Adrenal gland (tissue), 12 donors: ENCODE data around the gene RAMACL. TPM values are rescaled to one million over a fixed set of nuclear protein-coding genes. Genes with fewer than 3 reads are reported as not detected.

Experiments used
- DNase-seq, 7 donors: peaks; one replicate each; pipeline ENCODE4 v3.0.0-alpha.2; 2019 to 2020
- H3K27ac ChIP-seq, 5 donors: fragments of 200-600 bp; sonication (generic) in 4 of 5; 1 replicate in 3 of 5; 2 replicates in 2 of 5; pipeline versions ENCODE4 v1.5.1 to v1.8.0; 2016 to 2020; ENCODE audit warnings: mild to moderate bottlenecking in 1 of 5
- H3K27me3 ChIP-seq: fragments of 200-600 bp; 2 replicates; pipeline ENCODE4 v1.8.0; 2021
- H3K36me3 ChIP-seq, 2 donors: fragments of 200-600 bp; replicated peaks in 1 of 2; 1 replicate in 1 of 2; 2 replicates in 1 of 2; pipeline versions ENCODE4 v1.5.1 to v1.8.0; 2018 to 2022
- H3K4me1 ChIP-seq, 2 donors: fragments of 200-600 bp; replicated peaks in 1 of 2; 1 replicate in 1 of 2; 2 replicates in 1 of 2; pipeline versions ENCODE4 v1.5.1 to v1.8.0; 2018 to 2021
- H3K4me3 ChIP-seq, 4 donors: fragments of 200-600 bp; sonication (generic) in 3 of 4; one replicate each; pipeline ENCODE4 v1.5.1; 2016 to 2018
- H3K9me3 ChIP-seq, 3 donors: fragments of 200-600 bp; sonication (generic) in 1 of 3; replicated peaks in 1 of 3; 1 replicate in 2 of 3; 2 replicates in 1 of 3; pipeline versions ENCODE4 v1.5.1 to v1.8.0; 2016 to 2021
- POLR2A ChIP-seq, 2 donors: fragments of 450-650 bp; IDR thresholded peaks; one replicate each; pipeline ENCODE4 v1.6.1; 2017; ENCODE audit warnings: antibody characterized with exemption in 2 of 2, mild to moderate bottlenecking in 2 of 2, moderate library complexity in 1 of 2
- WGBS, 4 donors: extraction: QIAGEN DNeasy Blood & Tissue Kit in 2 of 4; methylation state at CpG; one replicate each; pipeline versions ENCODE4 v1.1.5 to v1.1.7; 2013 to 2017; 5-methylcytosine and 5-hydroxymethylcytosine counted together
- intact Hi-C, 2 donors: fragments of 100-400 bp; cut with DNase I; formaldehyde crosslinking; loops; one replicate each; pipeline versions ENCODE4 v1.14.1 to v1.15.0; 2022 to 2023
- polyA plus RNA-seq, 3 donors: library from polyadenylated mRNA; stranded (reverse); fragments of 200-250 nt in 2 of 3; fragments of 350-450 nt in 1 of 3; fragmentation: Illumina TruSeq in 1 of 3; extraction: RNeasy Lipid Tissue Mini Kit (QIAGEN cat#74804) in 1 of 3; gene quantifications; one replicate each; pipeline ENCODE4 v1.2.3, GENCODE V29; 2013 to 2014
- total RNA-seq, 9 donors: library from RNA; depleted of rRNA in 4 of 9; stranded (reverse); fragments of >200 nt in 4 of 9; fragments of 120-200 nt in 1 of 9; fragmentation: NEBNext Ultra II Directional in 1 of 9; extraction: Animal tissue kit (Norgen Biotek cat#: 25700) in 1 of 9; gene quantifications; one replicate each; pipeline versions ENCODE4 v1.1.0 to v1.2.4, GENCODE V29; 2013 to 2023
- TF ChIP-seq, protein P1 (sequence below), 6 experiments: fragments of 450-650 bp in 4 of 6; fragments of 200-600 bp in 2 of 6; sonication (generic) in 1 of 6; IDR thresholded peaks; 1 replicate in 5 of 6; 2 replicates in 1 of 6; pipeline versions ENCODE4 v1.5.1 to v1.8.0; 2016 to 2021; ENCODE audit warnings: antibody characterized with exemption in 6 of 6, mild to moderate bottlenecking in 2 of 6, moderate library complexity in 1 of 6
- donor health status: healthy with polysubstance abuse.
- donor health status: Bipolar disorder and iron deficiency.
- donor health status: DM: yes; HTN: yes; CAD: no.
- donor health status: DM: no; HTN: no; CAD: no.
- donor health status: DM: no; HTN: no; CAD: no.
- donor health status: DM: yes; HTN: yes; CAD: no.

The RAMACL gene
- total and polyA plus RNA-seq, 12 donors, result 0.14 to 4.2 (median 0.46) TPM

DNA sequence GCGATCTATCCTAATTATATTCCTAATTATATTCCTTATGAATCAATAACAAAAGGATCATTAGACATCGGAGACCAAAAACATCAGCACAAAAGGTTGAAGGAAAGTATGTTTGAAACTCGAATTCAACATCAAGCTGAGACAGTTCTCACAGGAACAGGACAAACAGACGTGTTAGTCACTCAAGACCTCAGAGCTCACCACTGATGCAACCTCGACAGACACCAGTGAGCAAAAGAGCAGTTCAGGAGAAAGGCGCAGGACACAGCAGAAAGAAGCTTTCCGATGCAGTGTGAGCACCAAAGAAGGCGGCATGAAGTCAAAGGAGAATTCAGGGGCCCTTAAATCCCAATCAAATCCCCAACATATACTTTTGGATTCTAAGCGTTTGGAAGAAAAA, 6.3 kb upstream of the RAMACL start:
- H3K27ac ChIP-seq, result no peak overlapping the region
- H3K27me3 ChIP-seq, result no peaks in the 10 kb centered on the region
- DNase-seq, result no peak
- H3K4me3 ChIP-seq, result no peak overlapping the region
- H3K9me3 ChIP-seq, result peaks cover 0 to 5% (median 0%) of the 10 kb centered on the region in 3 donors
- WGBS, 4 donors, result 89 to 93% (median 92%) methylated on average over 9 of the region's 9 CpGs
- H3K36me3 ChIP-seq, result no peaks in the 10 kb centered on the region
- TF ChIP-seq, protein P1, sequence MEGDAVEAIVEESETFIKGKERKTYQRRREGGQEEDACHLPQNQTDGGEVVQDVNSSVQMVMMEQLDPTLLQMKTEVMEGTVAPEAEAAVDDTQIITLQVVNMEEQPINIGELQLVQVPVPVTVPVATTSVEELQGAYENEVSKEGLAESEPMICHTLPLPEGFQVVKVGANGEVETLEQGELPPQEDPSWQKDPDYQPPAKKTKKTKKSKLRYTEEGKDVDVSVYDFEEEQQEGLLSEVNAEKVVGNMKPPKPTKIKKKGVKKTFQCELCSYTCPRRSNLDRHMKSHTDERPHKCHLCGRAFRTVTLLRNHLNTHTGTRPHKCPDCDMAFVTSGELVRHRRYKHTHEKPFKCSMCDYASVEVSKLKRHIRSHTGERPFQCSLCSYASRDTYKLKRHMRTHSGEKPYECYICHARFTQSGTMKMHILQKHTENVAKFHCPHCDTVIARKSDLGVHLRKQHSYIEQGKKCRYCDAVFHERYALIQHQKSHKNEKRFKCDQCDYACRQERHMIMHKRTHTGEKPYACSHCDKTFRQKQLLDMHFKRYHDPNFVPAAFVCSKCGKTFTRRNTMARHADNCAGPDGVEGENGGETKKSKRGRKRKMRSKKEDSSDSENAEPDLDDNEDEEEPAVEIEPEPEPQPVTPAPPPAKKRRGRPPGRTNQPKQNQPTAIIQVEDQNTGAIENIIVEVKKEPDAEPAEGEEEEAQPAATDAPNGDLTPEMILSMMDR (IDR thresholded peaks at IDR 0.05), result no peak
- TF ChIP-seq POLR2A (IDR thresholded peaks at IDR 0.05), result no peak
- intact Hi-C loops, result no loop called here
- H3K4me1 ChIP-seq, result peaks cover 0 to 13% of the 10 kb centered on the region in 2 donors

DNA sequence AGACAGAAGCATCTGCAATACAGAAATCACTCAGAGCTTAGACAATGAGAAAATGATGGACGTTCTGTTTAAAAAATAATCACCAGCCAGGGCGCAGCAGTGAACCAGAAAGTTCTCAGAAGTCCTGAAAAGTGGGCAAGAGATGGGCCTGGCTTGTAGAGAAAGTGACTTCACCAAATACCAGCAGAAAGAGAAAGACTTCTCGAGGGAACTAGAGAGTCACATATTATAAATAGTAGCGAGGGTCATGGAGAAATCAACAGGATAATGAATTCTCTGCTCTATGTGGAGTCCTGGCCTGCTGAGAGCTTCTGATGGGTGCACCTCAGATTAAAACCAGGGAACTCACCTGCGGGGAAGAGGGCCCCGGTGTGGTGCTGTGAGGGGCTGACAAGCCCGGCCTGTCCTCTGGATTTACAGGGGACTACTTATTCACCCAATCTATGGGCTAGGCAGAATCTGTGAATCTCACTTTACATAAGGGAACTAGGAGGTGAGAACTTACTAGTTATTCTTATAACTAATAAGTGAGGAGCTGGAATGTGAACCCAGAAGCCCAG, 5.6 kb upstream of the RAMACL start:
- 91 to 93% (median 93%) methylated on average over 7 of the region's 7 CpGs for WGBS, 4 donors
- no peaks in the 10 kb centered on the region for H3K36me3 ChIP-seq
- no peak for TF ChIP-seq POLR2A (IDR thresholded peaks at IDR 0.05)
- TF ChIP-seq, protein P1 (IDR thresholded peaks at IDR 0.05), result no peak
- no peak for DNase-seq
- intact Hi-C loops, result no loop called here
- peaks cover 0 to 5% (median 0%) of the 10 kb centered on the region in 3 donors for H3K9me3 ChIP-seq
- H3K27me3 ChIP-seq, result no peaks in the 10 kb centered on the region
- H3K4me3 ChIP-seq, result no peak overlapping the region
- no peak overlapping the region for H3K27ac ChIP-seq
- peaks cover 0 to 13% of the 10 kb centered on the region in 2 donors for H3K4me1 ChIP-seq

DNA sequence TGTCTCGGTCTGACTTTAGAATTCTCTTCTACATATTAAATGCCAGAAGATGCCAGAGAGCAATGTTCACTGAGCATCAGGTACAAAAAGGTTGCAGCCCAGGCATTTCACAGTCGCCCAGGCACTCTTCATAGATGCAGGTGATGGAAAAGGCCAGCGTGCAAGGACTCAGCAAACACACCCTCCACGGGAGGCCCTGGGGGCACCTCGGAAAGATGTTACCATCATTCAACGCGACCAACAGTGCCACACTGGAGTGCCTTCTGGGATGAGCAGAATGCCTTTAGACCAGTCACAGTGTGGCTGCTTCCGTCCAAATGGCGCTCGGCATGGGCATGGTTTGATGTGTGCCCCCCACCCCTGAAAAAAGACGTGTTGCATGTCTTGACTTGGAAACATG, 4.5 kb upstream of the RAMACL start:
- 90 to 95% (median 92%) methylated on average over 10 to 11 of the region's 11 CpGs for WGBS, 4 donors
- no peak for DNase-seq
- Histone ChIP-seq H3K4me3 (no peak overlapping the region), H3K9me3 (peaks cover 0 to 5% (median 0%) of the 10 kb centered on the region in 3 donors), H3K4me1 (peaks cover 0 to 13% of the 10 kb centered on the region in 2 donors), H3K27me3 (no peaks in the 10 kb centered on the region), H3K27ac (no peak overlapping the region), H3K36me3 (no peaks in the 10 kb centered on the region)
- no peak for TF ChIP-seq POLR2A (IDR thresholded peaks at IDR 0.05)
- TF ChIP-seq, protein P1 (IDR thresholded peaks at IDR 0.05), result no peak
- intact Hi-C loops, result no loop called here

DNA sequence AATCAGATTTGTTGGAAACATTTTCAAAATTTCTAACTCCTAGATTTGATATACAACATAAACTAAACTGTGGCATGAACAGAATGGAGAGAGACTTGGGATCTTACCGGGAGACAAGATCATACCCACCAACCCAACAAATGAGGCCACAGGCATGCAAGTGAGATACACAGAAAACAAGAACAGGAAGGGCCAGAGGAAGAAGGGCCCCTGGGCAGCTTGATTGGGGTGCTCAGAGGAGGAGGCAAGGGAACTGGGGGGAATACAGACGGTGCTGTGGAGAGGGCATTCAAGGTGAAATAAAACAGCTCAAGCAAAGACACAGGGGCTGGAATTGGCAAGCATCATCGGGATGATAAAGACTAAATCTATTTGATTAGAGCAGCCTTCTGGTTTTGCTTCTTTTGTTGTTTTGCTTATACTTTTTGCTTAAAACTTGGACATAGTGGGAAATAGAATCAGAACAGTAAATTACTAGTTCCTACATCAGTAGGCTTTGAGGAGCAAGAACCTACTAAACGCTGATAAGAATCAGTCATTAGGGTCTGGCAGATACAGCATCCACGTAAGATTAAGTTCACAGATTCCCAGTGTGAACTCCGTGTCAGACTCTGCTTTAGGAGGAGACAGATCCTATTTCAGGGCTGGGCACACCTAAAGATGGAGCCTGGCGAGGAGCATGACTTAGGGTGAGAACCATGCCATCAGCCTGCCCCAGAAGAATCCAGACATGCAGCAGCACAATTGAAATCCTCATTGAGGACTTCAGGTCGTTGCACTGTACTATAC, 3.5 kb upstream of the RAMACL start:
- no peak for TF ChIP-seq POLR2A (IDR thresholded peaks at IDR 0.05)
- TF ChIP-seq, protein P1 (IDR thresholded peaks at IDR 0.05), result no peak
- intact Hi-C loops, result no loop called here
- no peak overlapping the region for H3K27ac ChIP-seq

More for the DNA sequence above, 3.5 kb upstream of the RAMACL start:
- H3K9me3 ChIP-seq, result peaks cover 0 to 5% (median 0%) of the 10 kb centered on the region in 3 donors
- no peak for DNase-seq
- no peak overlapping the region for H3K4me3 ChIP-seq
- H3K4me1 ChIP-seq, result peaks cover 0 to 13% of the 10 kb centered on the region in 2 donors
- no peaks in the 10 kb centered on the region for H3K27me3 ChIP-seq
- 72 to 83% (median 74%) methylated on average over 7 to 8 of the region's 8 CpGs for WGBS, 4 donors
- H3K36me3 ChIP-seq, result no peaks in the 10 kb centered on the region
